Stimulated activated CD4-positive, alpha-beta T cell treated with anti-CD3 and anti-CD28 coated beads, Interleukin-4, amount 100 ng/mL, for 48 hours (primary cell): ENCODE data around the gene ADAM10.
"Not testable (repeated sequence)": the region's sequence is repeated elsewhere in the genome, so short reads cannot be mapped to it uniquely, and the experiment has no call there.

Experiments
- DNase-seq, 2 donors: peaks; one replicate each; pipeline ENCODE4 v3.0.0-alpha.2; 2020; ENCODE audit warnings: low read depth in 2 of 2

Gene ADAM10

DNA sequence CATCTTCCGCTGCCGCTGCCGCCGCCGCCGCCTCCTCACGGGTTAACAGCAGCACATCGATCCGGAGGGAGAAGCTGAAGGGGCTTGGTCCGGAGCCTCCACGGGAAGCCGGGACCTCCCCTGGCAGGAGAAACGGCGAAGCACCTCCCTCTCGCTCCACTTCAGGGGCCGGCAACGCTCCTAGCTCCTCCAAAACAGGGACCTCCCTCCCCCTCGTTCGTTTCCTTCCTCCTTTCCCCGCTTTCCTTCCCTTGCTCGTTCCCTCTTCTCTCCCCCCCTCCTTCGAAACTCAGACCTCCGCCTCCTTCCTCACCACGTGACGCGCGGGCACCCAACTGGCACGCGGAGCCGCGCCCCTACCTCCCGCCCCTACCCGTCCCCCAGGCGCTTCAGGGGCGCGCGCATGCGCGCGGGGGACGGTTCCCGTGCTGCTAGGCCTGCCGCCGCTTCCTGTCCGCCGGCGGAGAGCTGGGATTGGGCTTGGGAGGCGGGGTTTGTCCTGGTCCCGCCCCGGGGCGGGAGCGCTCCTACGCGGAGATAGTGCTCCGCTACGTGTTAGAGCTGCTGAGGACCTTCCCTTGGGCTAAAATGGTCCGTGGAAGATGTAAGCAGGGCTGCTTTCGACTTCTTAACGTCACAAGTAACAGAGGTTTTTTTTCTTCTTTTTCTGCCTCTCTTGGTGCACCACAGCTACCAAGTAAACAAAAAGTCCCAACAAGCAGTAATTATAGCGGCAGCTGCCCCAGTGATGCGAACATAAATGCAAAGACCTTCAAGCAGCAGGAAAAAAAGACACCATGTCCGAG is at the start of gene ADAM10:
Gene ADAM10 (minus strand): TSS at position 176 of the 806 bp plus-strand sequence. CDS start 173 bp downstream, at position 3.
- DNase-seq, result peak; percentile 97 to 98

GRCh38 chr15:58797505-58797904 is 48.0 kb upstream of the ADAM10 start:
- no peak for DNase-seq

- DNase-seq, result no peak
Measured at GRCh38 chr15:58795825-58796224, 46.3 kb upstream of the ADAM10 start.

DNA sequence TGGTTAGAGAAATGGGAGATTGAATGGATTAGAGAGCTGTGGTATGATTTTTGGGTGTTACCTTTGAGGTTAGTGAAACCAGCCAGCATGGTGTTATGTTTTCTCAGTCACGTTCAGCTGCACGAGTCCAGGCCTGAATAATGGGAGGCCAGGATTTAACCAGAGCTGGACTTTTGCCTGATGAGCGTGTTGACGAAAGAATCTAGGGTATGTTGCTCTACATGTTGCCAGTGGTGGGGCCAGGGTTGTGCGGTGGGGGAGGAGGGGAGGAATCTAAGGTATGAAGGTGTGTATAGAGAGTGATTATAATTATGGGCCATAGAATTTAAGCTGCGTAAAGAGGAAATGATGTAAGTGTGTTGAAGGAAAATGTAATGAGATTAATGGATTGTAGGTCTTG is 44.4 kb upstream of the ADAM10 start:
- no peak for DNase-seq

DNA sequence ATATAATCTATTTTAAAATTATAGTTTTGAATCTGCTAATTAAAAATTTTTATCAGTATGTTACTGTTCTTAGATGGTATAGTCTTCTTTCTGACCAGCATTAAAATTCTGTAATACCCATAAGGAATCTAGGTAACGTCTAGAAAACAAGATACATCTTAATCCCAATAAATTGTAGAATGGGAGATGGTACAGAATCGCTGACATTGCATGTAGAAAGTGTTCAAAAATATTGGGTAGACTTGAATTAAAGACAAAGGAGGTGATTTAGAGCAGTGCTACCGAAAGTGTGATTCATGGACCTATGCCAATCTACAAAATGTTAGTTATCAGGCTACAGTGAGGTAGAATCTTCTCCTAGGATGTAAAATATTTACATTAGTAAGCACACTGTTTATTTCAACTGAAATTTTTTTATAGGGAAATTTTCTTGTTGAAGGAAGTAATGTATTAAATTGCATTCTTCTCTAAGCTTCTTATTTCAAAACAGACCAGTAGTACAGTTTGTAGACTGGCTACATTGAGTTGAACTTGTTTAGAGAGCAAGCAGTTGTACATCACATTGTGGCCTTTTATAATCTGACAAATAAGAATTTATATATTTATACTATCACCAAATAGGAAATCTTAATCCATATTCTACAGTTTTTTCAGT is 38.7 kb upstream of the ADAM10 start:
- no peak for DNase-seq

DNA sequence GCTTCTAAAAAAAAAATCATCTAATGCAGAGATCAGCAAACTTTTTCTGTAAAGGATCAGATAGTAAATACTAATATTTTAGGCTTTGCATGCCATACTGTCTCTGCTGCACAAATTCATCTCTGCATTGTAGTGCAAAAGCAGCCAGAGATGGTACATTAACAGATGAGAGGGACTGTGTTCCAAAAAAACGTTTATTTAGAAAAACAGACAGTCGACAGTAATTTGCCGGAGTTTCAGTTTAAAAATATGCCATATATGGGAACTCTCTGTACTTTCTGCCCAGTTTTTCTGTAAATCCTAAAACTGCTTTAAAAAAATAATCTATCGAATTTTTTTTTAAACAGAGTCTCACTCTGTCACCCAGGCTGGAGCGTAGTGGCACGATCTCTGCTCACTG is 35.8 kb upstream of the ADAM10 start:
- DNase-seq, result no peak

GRCh38 chr15:58779554-58779953 is 30.0 kb upstream of the ADAM10 start:
- no peak for DNase-seq

DNA sequence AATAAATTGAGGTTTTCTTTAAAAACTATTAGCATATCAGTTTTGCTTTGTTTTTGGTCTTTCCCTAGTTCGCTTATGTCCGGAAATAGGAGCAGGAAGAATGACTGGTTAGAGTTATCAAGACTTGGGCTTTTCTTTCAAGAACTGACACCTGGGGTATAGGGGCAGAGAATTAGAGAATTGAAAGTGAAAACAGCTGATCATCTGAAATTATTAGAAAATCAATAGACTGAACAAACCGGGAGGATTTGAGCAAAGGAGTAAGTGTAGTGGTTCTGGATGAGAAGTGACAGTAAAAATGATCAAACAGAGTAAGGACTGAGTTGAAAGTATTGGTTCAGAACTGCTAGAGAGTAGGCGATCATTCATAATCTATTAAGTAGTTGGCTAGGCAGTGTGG is 27.6 kb upstream of the ADAM10 start:
- DNase-seq, result no peak

GRCh38 chr15:58775402-58775801 is 25.9 kb upstream of the ADAM10 start:
- no peak for DNase-seq

GRCh38 chr15:58773024-58773423 is 23.5 kb upstream of the ADAM10 start:
- no peak for DNase-seq

- DNase-seq, result peak in 1 of 2 donors; percentile 17
Measured at GRCh38 chr15:58771621-58772250, 22.2 kb upstream of the ADAM10 start.

DNA sequence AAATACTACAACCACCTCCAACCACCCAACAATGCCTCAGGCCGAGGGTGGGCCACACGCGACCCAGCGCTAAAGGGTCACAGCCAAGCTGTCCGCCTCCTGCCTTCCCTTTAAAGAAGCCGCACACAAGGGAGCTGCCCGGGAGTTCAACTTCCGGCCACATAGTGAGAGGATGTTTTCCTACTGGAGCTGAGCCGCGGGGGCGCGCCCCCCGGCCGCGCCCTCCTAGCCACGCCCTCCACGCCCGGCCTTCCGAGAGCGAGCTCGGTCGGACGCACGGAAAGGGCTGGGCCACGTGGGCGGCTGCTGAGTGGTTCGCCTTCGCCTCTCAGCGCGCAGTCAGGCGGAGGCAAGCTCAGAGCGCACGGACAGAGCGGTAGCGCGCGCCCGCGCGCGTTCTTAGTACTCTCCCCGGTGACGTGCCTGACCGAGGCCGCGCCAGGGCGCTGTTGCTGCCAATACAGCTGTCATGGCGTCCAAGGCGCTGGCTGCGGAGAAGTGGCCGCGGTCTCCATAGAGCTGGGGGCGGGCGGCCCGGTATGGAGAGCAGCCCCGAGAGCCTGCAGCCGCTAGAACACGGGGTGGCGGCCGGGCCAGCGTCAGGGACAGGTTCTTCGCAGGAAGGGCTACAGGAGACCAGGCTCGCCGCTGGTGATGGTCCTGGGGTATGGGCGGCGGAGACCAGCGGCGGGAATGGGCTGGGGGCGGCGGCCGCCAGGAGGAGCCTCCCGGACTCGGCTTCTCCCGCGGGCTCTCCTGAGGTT is 21.5 kb upstream of the ADAM10 start, which contains the start of gene MINDY2:
Gene MINDY2 (plus strand): TSS at position 446 of the 764 bp plus-strand sequence. CDS start 94 bp downstream, at position 540.
- DNase-seq, result peak; percentile 93 to 94

DNA sequence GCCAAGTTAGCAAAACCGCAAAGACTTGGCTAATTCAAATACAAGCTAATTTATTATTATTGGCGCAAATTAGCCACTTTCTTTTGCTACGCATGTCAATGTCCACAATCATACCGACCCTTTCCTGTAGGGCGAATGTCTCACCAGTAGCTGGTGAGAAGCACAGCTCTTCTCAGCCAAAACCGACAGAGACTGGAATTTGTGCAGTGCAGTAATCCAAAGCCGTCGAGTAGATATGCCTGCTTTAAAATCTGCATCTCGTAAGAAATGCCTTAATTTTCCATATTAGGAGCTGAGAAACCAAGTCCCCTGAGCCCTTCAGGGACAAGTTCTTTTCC is 21.0 kb upstream of the ADAM10 start:
- no peak for DNase-seq

DNA sequence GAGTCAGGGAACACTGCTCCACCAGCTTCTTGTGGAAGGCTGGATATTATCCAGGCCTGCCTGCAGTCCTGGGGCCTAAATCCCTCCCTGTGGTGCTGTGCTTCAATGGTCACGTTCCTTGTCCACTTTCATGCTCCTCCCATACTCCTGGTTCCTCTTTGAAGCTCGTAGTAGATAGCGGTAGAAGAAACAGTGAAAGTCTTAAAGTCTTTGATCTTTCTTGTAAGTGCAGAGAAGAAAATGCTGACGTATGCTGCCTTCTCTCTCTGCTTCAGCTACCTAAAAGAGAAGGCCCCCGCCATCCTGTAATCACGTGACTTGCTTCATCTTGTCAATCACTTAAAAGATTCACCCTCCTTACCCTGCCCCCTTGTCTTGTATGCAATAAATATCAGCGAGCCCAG is 19.1 kb upstream of the ADAM10 start:
- not testable (repeated sequence) for DNase-seq

DNA sequence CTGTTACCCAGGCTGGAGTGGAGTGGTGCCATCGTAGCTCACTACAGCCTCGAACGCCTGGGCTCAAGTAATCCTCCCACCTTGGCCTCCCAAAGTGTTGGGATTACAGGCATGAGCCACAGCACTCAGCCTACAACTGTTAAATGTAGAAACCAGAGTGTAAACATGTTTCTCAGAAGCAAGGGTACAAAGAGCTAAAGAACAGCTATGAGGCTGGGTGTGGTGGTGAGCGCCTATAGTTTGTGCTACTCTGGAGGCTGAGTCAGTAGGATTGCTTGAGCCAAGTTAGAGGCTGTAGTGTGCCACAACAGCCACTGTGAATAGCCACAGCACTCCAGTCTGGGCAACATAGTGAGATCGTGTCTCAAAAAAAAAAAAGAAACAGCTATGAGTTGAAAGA is 16.8 kb upstream of the ADAM10 start:
- DNase-seq, result no peak

GRCh38 chr15:58764468-58764867 is 15.0 kb upstream of the ADAM10 start:
- no peak for DNase-seq

DNA sequence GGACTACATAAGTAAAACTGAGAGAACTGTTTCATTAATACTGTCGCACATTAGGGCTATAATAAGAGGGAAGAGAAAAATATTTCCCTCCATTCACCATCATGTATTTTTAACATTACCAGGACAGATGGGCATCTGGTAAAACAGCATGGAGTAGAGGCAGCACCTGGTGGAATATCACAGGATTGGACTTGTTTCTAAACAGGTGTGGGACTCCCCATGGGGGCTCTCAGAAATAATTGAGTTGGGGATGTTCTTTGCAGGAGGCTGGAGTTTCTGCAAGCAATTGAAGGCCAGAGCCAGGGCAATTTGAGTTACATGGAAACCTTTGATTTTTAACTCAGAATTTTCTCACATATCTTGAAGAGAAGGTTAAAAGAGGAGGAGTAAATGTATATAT is 13.2 kb upstream of the ADAM10 start:
- no peak for DNase-seq

DNA sequence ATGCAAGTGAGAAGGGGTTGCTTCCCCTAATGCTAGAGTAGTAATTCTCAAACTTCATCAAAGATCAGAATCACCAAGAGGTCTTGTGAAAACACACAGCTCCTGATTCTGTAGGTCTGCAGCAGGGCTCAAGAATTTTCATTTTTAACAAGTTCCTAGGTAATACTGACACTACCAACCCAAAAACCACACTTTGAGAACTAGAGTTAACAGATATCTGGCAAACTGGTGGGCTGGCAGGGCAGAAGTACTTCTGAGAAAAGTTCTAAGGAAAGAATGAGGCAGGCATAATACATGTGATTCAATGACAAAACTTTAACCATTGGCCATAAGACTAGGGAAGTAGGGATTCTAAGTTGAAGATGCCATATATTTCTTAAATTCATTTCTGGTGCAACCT is 12.8 kb upstream of the ADAM10 start:
- DNase-seq, result no peak

DNA sequence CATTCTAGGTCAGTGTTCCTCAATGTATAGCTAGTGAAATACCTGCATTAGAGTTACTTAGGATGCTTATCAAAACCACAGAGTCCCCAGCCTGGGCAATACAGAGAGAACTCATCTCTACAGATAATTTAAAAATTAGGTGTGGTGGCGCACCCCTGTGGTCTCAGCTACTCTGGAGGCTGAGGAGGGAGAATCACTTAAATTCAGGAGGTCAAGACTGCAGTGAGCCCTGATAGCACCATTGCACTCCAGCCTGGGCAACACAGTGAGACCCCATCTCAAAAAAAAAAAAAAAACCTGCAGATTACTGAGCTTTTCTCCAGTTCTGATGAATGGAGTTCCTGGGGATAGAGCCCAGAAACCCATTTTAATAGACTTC is 11.5 kb upstream of the ADAM10 start:
- no peak for DNase-seq

DNA sequence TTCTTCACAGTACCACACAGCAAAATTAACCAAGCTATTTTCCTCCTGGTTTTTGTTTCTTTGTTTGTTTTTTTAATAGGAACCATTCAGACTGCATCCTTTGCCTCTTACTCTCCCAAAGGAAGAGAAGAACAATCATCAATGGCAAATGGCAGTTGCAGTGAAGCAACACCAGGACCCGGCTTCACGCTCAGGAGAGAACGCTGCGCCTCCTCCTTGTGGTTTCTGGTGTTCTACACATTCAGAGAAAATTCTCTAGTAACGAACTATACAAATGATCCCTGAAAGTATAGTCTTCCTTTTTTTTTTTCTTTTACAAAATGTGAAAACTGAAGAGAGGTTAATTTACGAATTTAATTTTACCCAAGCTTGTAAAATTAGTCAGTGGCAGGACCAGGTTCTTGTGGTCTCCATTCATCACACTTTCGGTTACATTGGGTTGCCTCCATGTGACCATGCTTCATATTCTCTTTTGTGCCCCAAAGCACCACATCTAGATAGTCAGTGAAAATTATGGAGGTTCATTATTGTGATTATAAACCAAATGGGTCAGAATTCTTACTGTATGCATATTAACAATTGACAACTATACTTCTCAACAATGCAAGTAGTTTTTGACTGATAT is 11.0 kb upstream of the ADAM10 start:
- DNase-seq, result no peak

DNA sequence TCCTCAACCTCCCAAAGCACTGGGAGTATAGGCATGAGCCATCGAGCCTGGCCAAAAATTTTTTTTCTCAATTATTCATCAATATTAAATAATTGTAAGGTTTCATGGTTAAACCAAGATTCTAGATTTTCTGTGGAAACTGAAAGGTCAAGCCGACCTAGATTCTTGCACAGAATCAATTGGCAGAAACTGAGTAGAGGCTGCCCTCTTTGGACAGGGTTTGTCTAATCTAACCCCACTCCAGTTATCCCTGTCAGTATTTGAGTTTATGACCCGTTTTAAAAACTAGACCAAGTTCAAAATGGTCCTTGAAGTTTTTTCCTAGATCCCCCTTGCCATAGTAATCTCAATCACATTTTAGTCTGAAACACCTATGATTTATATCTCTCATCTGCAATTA is 8.6 kb upstream of the ADAM10 start:
- no peak for DNase-seq

- DNase-seq, result no peak
Measured at GRCh38 chr15:58755956-58756355, 6.4 kb upstream of the ADAM10 start.
